ENCODE measurements around the gene DCAKD. TPM values are rescaled to one million over a fixed set of nuclear protein-coding genes. Genes with fewer than 3 reads are reported as not detected.

DCAKD gene
- total and polyA plus RNA-seq, 2 donors (not counting 3 experiments of a cell fraction or from before 2014, with no cell fraction given) = 30.8 to 36.5 TPM

GRCh38 chr17:44988044-44988942 lies 63.1 kb downstream of the DCAKD start:
- H3K4me2 ChIP-seq (ENCODE audit: insufficient read depth, low read length) = no peak overlapping the region

More at GRCh38 chr17:44988044-44988942, 63.1 kb downstream of the DCAKD start:
- Histone ChIP-seq H3K4me3 (replicated peaks in 1 of 3; ENCODE audit: insufficient read depth in 1 of 3, low read depth in 1 of 3, low read length in 3 of 3) (no peak overlapping the region), H3K9me1 (replicated peaks; ENCODE audit: control insufficient read depth, extremely low read depth, insufficient read depth, low read length) (no peaks in the 10 kb centered on the region), H3K4me1 (ENCODE audit: control insufficient read depth, extremely low read depth, insufficient read depth, low read length) (no peaks in the 10 kb centered on the region), H2AFZ (ENCODE audit: low read depth, low read length) (no peak overlapping the region), H3K79me2 (ENCODE audit: control insufficient read depth, insufficient read depth, low read length) (no peaks in the 10 kb centered on the region), H3K9me3 (replicated peaks; ENCODE audit: control insufficient read depth, insufficient read depth, low read length) (no peaks in the 10 kb centered on the region), H3K27ac (ENCODE audit: insufficient read depth, low read depth, low read length) (no peak overlapping the region), H4K20me1 (replicated peaks; ENCODE audit: control insufficient read depth, extremely low read depth, insufficient read depth, low read length) (no peaks in the 10 kb centered on the region), H3K27me3 (ENCODE audit: control insufficient read depth in 2 of 2, insufficient read depth in 2 of 2, low read length in 2 of 2) (peaks cover 0 to 5% of the 10 kb centered on the region in 2 experiments), H3K9ac (replicated peaks; ENCODE audit: extremely low read depth, insufficient read depth, low read length) (no peak overlapping the region), H3K36me3 (ENCODE audit: control insufficient read depth in 2 of 2, extremely low read depth in 1 of 2, insufficient read depth in 2 of 2, low read length in 2 of 2) (no peaks in the 10 kb centered on the region)
- POLR2A ChIA-PET = no interaction called here
- no TSS peak for BruUV-seq (replicated peaks)
- dilution Hi-C loops (cut with MboI; ENCODE audit: extremely low pct_ligation_motif_present, low sequenced_read_pairs) (no loop called here), intact Hi-C loops (cut with micrococcal nuclease) (no loop called here)
- FAIRE-seq (no peak), DNase-seq (ENCODE audit: low read depth, low spot score) (no peak)
- CTCF ChIA-PET = interaction anchor here (0.7 kb wide), 2 partner anchors 31 to 110 kb away, joined by 3 read pairs; no protein-coding TSS in a partner anchor
- TF ChIP-seq, protein P1, sequence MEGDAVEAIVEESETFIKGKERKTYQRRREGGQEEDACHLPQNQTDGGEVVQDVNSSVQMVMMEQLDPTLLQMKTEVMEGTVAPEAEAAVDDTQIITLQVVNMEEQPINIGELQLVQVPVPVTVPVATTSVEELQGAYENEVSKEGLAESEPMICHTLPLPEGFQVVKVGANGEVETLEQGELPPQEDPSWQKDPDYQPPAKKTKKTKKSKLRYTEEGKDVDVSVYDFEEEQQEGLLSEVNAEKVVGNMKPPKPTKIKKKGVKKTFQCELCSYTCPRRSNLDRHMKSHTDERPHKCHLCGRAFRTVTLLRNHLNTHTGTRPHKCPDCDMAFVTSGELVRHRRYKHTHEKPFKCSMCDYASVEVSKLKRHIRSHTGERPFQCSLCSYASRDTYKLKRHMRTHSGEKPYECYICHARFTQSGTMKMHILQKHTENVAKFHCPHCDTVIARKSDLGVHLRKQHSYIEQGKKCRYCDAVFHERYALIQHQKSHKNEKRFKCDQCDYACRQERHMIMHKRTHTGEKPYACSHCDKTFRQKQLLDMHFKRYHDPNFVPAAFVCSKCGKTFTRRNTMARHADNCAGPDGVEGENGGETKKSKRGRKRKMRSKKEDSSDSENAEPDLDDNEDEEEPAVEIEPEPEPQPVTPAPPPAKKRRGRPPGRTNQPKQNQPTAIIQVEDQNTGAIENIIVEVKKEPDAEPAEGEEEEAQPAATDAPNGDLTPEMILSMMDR (IDR thresholded peaks at IDR 0.05; ENCODE audit: extremely low read depth in 1 of 2, insufficient read depth in 1 of 2, low read depth in 1 of 2, low read length in 2 of 2) = no peak
- TF ChIP-seq EZH2 (IDR thresholded peaks at IDR 0.05; ENCODE audit: borderline replicate concordance, low read depth, low read length, severe bottlenecking) = no peak
- no peak for TF ChIP-seq MYC (IDR thresholded peaks at IDR 0.05; ENCODE audit: low read depth, low read length)
- TF ChIP-seq, protein P2, sequence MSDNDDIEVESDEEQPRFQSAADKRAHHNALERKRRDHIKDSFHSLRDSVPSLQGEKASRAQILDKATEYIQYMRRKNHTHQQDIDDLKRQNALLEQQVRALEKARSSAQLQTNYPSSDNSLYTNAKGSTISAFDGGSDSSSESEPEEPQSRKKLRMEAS (IDR thresholded peaks at IDR 0.05; ENCODE audit: insufficient read depth, insufficient read length) = no peak
- TF ChIP-seq JUN (IDR thresholded peaks at IDR 0.05; ENCODE audit: borderline replicate concordance, insufficient read depth, insufficient read length, low read depth) = no peak
- no peak for TF ChIP-seq FOS (IDR thresholded peaks at IDR 0.05; ENCODE audit: borderline replicate concordance, insufficient read depth, low read length)
- no peak for TF ChIP-seq POLR2A (IDR thresholded peaks at IDR 0.05; ENCODE audit: low read depth, low read length)
- no peak for TF ChIP-seq GATA2 (IDR thresholded peaks at IDR 0.05; ENCODE audit: insufficient read depth, insufficient read length, low read depth, low read length)
- TF ChIP-seq POLR2AphosphoS5 (IDR thresholded peaks at IDR 0.05; ENCODE audit: insufficient read depth, low read depth, low read length) = no peak
